Measurements from ENCODE around the gene GNE.

- TF ChIP-seq CTCF (IDR thresholded peaks at IDR 0.05) (no peak), ZFX (IDR thresholded peaks at IDR 0.05; ENCODE audit: borderline replicate concordance) (no peak)
Observed at GRCh38 chr9:36258996-36259533, 817 bp upstream of the GNE start.

All from 22Rv1 (cell line).